Measurements from ENCODE around the gene NFATC2.

Gene NFATC2

DNA sequence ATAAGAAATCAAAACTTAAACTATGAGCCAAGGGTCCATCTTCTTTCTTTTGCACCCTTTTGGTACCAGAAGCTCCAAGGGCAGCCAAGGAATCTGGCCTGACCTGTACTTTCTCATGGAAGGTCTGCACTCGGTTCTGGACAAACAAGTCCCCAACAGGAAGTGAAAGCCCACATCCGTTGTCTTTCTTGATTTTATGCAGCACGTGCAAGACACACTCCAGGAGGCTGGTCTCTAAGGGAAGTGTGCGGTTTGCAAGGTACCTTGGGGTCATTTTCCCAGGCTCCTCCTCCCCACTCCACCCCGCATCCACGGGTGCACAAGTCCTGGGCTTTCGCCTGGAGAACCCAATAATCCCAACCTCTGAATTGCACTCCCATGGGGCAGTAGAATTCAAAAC, 101.9 kb downstream of the NFATC2 start:
- Histone ChIP-seq H3K27ac (ENCODE audit: insufficient read depth in 1 of 2, low read depth in 1 of 2, low read length in 2 of 2, poor library complexity in 1 of 2, severe bottlenecking in 2 of 2) (no peak overlapping the region), H3K27me3 (replicated peaks in 2 of 5; ENCODE audit: control insufficient read depth in 4 of 5, insufficient read depth in 5 of 5, low read length in 4 of 5) (no peaks in the 10 kb centered on the region), H3K4me1 (ENCODE audit: control extremely low read depth in 1 of 4, control insufficient read depth in 4 of 4, insufficient read depth in 4 of 4, low read length in 3 of 4) (peaks cover 0 to 12% (median 0%) of the 10 kb centered on the region in 4 experiments), H3K36me3 (ENCODE audit: control insufficient read depth in 4 of 4, insufficient read depth in 4 of 4, low read length in 3 of 4) (peaks cover 14 to 73% (median 40%) of the 10 kb centered on the region in 4 experiments), H3K4me3 (ENCODE audit: control insufficient read depth in 1 of 7, extremely low read depth in 1 of 7, insufficient read depth in 4 of 7, low read depth in 2 of 7, low read length in 6 of 7) (no peak overlapping the region), H3K9me3 (ENCODE audit: control extremely low read depth in 1 of 5, control insufficient read depth in 4 of 5, insufficient read depth in 2 of 5, low read depth in 1 of 5, low read length in 4 of 5) (no peaks in the 10 kb centered on the region)
- ChIA-PET CTCF (no interaction called here), POLR2A (no interaction called here)
- DNase-seq = no peak
- WGBS (ENCODE audit: insufficient coverage) = 85% methylated on average over 7 of the region's 7 CpGs

DNA sequence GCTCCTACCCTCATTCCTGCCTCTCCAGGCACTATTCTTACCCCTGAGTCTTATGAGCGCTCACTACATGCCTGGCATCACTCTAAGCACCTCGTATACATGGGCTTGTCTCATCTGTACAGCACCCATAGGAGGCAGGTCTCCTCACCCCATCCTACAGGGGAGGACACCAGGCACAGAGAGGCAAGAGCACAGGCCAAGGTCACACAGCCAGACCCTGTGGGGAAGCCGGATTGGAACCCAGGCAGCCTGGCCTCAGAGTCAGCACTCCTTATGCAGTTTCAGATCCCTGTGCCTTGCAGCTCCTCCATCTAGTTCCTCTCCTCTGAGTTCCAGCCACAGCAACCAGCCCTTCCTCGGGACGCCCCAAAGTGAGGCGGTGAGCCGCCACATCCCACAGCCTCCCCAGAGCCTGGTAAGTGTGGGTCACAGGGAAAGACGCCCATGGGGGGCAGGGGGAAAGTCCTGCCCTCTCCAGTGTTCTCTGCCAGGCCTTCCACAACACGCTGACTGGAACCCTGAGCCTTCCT, 103.3 kb downstream of the NFATC2 start:
- DNase-seq = no peak
- Histone ChIP-seq H3K36me3 (ENCODE audit: control insufficient read depth in 4 of 4, insufficient read depth in 4 of 4, low read length in 3 of 4) (peaks cover 25 to 76% (median 46%) of the 10 kb centered on the region in 4 experiments), H3K4me3 (ENCODE audit: control insufficient read depth in 1 of 7, extremely low read depth in 1 of 7, insufficient read depth in 4 of 7, low read depth in 2 of 7, low read length in 6 of 7) (no peak overlapping the region), H3K9me3 (ENCODE audit: control extremely low read depth in 1 of 5, control insufficient read depth in 4 of 5, insufficient read depth in 2 of 5, low read depth in 1 of 5, low read length in 4 of 5) (no peaks in the 10 kb centered on the region), H3K4me1 (ENCODE audit: control extremely low read depth in 1 of 4, control insufficient read depth in 4 of 4, insufficient read depth in 4 of 4, low read length in 3 of 4) (peaks cover 0 to 12% (median 0%) of the 10 kb centered on the region in 4 experiments), H3K27me3 (replicated peaks in 2 of 5; ENCODE audit: control insufficient read depth in 4 of 5, insufficient read depth in 5 of 5, low read length in 4 of 5) (no peaks in the 10 kb centered on the region), H3K27ac (ENCODE audit: insufficient read depth in 1 of 2, low read depth in 1 of 2, low read length in 2 of 2, poor library complexity in 1 of 2, severe bottlenecking in 2 of 2) (no peak overlapping the region)
- POLR2A ChIA-PET = no interaction called here
- CTCF ChIA-PET = no interaction called here
- WGBS (ENCODE audit: insufficient coverage) = 99% methylated on average over 9 of the region's 9 CpGs

DNA sequence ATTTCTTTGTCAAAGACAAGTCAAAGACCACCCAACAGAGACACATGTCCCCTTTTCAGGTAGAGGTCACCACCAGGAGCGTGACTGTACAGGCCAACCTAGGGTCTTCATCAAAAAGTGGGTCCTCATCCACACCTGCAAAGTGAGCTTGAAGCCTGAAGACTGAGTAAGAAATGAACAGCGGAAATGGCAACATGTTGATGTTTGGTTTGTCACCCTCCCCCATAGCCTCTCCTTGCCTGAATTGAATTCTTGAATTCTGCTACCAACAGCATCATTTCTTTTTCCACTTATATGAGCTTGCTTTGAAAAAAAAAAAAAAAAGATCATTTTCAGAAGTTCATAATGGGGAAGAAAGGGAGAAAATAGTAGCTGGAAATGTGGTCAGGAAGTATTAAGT, 104.4 kb downstream of the NFATC2 start:
- peaks cover 0 to 12% (median under 1%) of the 10 kb centered on the region in 4 experiments for H3K4me1 ChIP-seq (ENCODE audit: control extremely low read depth in 1 of 4, control insufficient read depth in 4 of 4, insufficient read depth in 4 of 4, low read length in 3 of 4)
- no peak overlapping the region for H3K4me3 ChIP-seq (ENCODE audit: control insufficient read depth in 1 of 7, extremely low read depth in 1 of 7, insufficient read depth in 4 of 7, low read depth in 2 of 7, low read length in 6 of 7)
- POLR2A ChIA-PET = no interaction called here
- no peak for DNase-seq
- WGBS (ENCODE audit: insufficient coverage) = no CpG with 5 or more reads among the region's 2 CpGs
- CTCF ChIA-PET = interaction anchor here (0.7 kb wide), 1 partner anchor 10 kb away, joined by 6 read pairs; no protein-coding TSS in a partner anchor
- no peaks in the 10 kb centered on the region for H3K9me3 ChIP-seq (ENCODE audit: control extremely low read depth in 1 of 5, control insufficient read depth in 4 of 5, insufficient read depth in 2 of 5, low read depth in 1 of 5, low read length in 4 of 5)
- no peak overlapping the region for H3K27ac ChIP-seq (ENCODE audit: insufficient read depth in 1 of 2, low read depth in 1 of 2, low read length in 2 of 2, poor library complexity in 1 of 2, severe bottlenecking in 2 of 2)
- H3K27me3 ChIP-seq (replicated peaks in 2 of 5; ENCODE audit: control insufficient read depth in 4 of 5, insufficient read depth in 5 of 5, low read length in 4 of 5) = no peaks in the 10 kb centered on the region
- H3K36me3 ChIP-seq (ENCODE audit: control insufficient read depth in 4 of 4, insufficient read depth in 4 of 4, low read length in 3 of 4) = peaks cover 24 to 79% (median 50%) of the 10 kb centered on the region in 4 experiments

DNA sequence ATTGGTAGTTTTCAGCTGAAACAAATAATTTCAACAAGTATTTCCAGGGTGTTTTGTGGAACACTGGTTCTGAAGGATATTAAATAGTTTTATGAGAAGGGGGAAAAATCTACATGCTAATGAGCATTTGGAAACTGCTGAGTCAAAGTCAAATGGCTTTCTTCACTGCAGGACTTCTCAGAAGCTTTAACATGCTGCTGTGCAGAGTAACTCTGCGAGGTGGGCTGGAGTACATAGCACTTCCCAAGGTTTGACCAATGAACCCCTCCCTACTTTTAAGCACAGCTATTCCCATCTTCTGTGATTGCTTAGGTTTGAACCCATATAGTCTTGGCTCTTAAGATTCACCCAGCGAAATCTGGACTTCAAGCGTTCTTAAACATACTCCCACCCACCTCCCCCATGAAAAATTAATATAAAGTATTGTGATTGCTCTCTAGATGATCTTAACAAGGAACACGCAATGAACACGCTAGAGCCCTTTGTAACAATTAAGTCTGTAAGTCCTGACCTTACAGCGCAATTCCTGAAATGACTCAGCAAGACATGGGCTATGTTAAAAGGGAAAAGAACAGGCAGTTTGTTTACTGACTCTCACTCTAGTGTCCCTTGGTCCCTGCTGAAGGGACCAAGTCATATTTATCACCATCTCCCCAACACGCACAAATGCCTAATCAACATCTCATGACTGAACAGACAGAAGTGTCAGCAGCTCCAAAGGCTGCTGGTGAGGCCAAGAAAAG, 105.2 kb downstream of the NFATC2 start:
- Histone ChIP-seq H3K36me3 (ENCODE audit: control insufficient read depth in 4 of 4, insufficient read depth in 4 of 4, low read length in 3 of 4) (peaks cover 26 to 81% (median 52%) of the 10 kb centered on the region in 4 experiments), H3K4me3 (ENCODE audit: control insufficient read depth in 1 of 7, extremely low read depth in 1 of 7, insufficient read depth in 4 of 7, low read depth in 2 of 7, low read length in 6 of 7) (no peak overlapping the region), H3K4me1 (ENCODE audit: control extremely low read depth in 1 of 4, control insufficient read depth in 4 of 4, insufficient read depth in 4 of 4, low read length in 3 of 4) (peaks cover 0 to 15% (median 5%) of the 10 kb centered on the region in 4 experiments), H3K27me3 (replicated peaks in 2 of 5; ENCODE audit: control insufficient read depth in 4 of 5, insufficient read depth in 5 of 5, low read length in 4 of 5) (no peaks in the 10 kb centered on the region), H3K9me3 (ENCODE audit: control extremely low read depth in 1 of 5, control insufficient read depth in 4 of 5, insufficient read depth in 2 of 5, low read depth in 1 of 5, low read length in 4 of 5) (no peaks in the 10 kb centered on the region), H3K27ac (ENCODE audit: insufficient read depth in 1 of 2, low read depth in 1 of 2, low read length in 2 of 2, poor library complexity in 1 of 2, severe bottlenecking in 2 of 2) (no peak overlapping the region)
- DNase-seq = no peak
- ChIA-PET CTCF (no interaction called here), POLR2A (no interaction called here)
- WGBS (ENCODE audit: insufficient coverage) = 100% methylated on average over 2 of the region's 7 CpGs

DNA sequence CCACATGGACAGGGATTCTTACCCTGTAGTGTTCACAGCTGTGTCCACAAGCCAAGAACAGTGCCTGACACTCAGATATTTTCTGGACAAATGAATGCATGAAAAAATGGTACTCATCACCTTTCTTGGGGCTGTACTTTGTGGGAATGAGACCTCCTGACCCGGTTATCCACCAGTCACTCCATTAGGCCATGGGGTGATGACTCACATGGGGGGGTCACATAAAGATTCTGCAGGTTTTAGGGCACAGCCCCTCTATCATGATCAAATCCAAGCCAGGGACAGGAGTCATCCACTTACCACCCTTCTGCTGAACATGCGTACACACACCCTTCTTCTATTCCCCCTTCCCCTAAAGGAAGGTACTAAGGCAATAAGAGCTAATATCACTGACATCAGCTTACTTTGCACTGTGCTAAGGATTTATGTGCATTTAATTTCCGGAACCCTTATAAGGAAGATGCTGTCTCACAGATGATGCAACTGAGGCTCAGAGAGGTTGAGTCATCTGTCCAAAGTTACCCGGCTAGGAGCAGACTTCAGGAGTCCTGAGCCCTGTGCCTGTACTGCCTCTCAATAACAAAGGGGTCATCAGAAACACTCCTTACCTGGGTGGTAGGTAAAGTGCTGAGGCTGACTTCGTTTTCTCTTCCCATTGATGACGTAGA, 107.8 kb downstream of the NFATC2 start:
- Histone ChIP-seq H3K36me3 (ENCODE audit: control insufficient read depth in 4 of 4, insufficient read depth in 4 of 4, low read length in 3 of 4) (peaks cover 26 to 86% (median 62%) of the 10 kb centered on the region in 4 experiments), H3K4me1 (ENCODE audit: control extremely low read depth in 1 of 4, control insufficient read depth in 4 of 4, insufficient read depth in 4 of 4, low read length in 3 of 4) (peaks cover 4 to 35% (median 20%) of the 10 kb centered on the region in 4 experiments), H3K27ac (ENCODE audit: insufficient read depth in 1 of 2, low read depth in 1 of 2, low read length in 2 of 2, poor library complexity in 1 of 2, severe bottlenecking in 2 of 2) (no peak overlapping the region), H3K4me3 (ENCODE audit: control insufficient read depth in 1 of 7, extremely low read depth in 1 of 7, insufficient read depth in 4 of 7, low read depth in 2 of 7, low read length in 6 of 7) (no peak overlapping the region), H3K9me3 (ENCODE audit: control extremely low read depth in 1 of 5, control insufficient read depth in 4 of 5, insufficient read depth in 2 of 5, low read depth in 1 of 5, low read length in 4 of 5) (no peaks in the 10 kb centered on the region), H3K27me3 (replicated peaks in 2 of 5; ENCODE audit: control insufficient read depth in 4 of 5, insufficient read depth in 5 of 5, low read length in 4 of 5) (no peaks in the 10 kb centered on the region)
- 98% methylated on average over 6 of the region's 6 CpGs for WGBS (ENCODE audit: insufficient coverage)
- POLR2A ChIA-PET = no interaction called here
- no peak for DNase-seq
- CTCF ChIA-PET = interaction anchor here (1.0 to 1.2 kb wide), 2 partner anchors 8 to 11 kb away, joined by 3 to 4 read pairs; no protein-coding TSS in a partner anchor

DNA sequence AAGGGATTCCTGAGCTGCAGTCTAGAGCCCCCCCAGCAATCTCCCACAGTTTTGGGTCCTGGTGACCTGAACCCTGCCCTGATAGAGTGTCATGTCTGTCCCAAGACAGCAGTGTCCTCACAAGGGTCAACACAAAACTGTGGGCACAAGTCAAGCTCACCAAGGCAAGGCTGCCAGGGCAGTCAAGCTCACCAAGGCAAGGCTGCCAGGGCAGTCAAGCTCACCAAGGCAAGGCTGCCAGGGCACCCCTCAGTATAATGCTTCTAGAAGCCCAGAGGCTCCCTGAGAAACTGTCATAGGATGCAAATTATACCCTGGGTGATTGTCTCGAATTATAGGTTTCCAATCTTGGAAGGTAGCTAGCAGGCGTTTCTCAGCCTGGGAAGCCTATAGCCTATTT, 108.5 kb downstream of the NFATC2 start:
- Histone ChIP-seq H3K9me3 (ENCODE audit: control extremely low read depth in 1 of 5, control insufficient read depth in 4 of 5, insufficient read depth in 2 of 5, low read depth in 1 of 5, low read length in 4 of 5) (no peaks in the 10 kb centered on the region), H3K36me3 (ENCODE audit: control insufficient read depth in 4 of 4, insufficient read depth in 4 of 4, low read length in 3 of 4) (peaks cover 26 to 86% (median 59%) of the 10 kb centered on the region in 4 experiments), H3K27ac (ENCODE audit: insufficient read depth in 1 of 2, low read depth in 1 of 2, low read length in 2 of 2, poor library complexity in 1 of 2, severe bottlenecking in 2 of 2) (no peak overlapping the region), H3K4me3 (ENCODE audit: control insufficient read depth in 1 of 7, extremely low read depth in 1 of 7, insufficient read depth in 4 of 7, low read depth in 2 of 7, low read length in 6 of 7) (no peak overlapping the region), H3K4me1 (ENCODE audit: control extremely low read depth in 1 of 4, control insufficient read depth in 4 of 4, insufficient read depth in 4 of 4, low read length in 3 of 4) (peaks cover 4 to 35% (median 20%) of the 10 kb centered on the region in 4 experiments), H3K27me3 (replicated peaks in 2 of 5; ENCODE audit: control insufficient read depth in 4 of 5, insufficient read depth in 5 of 5, low read length in 4 of 5) (no peaks in the 10 kb centered on the region)
- DNase-seq = no peak
- ChIA-PET CTCF (interaction anchor here (1.0 to 1.2 kb wide), 2 partner anchors 9 to 11 kb away, joined by 3 to 4 read pairs; no protein-coding TSS in a partner anchor), POLR2A (no interaction called here)
- WGBS (ENCODE audit: insufficient coverage) = 94% methylated on average over 2 of the region's 2 CpGs

DNA sequence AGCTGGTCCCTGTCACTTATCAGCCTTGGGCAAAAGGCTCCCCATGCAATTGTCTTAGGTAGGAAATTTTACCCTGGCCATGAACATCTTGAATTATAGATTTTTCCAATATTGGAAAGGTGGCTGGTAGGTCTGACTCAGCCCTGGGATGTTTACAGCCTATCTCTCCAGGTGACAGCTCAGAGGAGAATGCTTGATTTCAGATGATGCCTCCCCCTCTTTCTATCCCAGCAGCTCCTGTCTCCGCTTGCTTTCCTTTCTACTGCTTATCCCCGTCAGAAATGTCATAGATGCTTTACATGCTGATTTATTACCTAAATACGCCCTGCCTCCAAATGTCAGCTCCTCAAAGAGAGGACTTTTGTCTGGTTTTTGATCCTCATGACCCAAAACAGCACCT, 109.6 kb downstream of the NFATC2 start:
- H3K4me3 ChIP-seq (ENCODE audit: control insufficient read depth in 1 of 7, extremely low read depth in 1 of 7, insufficient read depth in 4 of 7, low read depth in 2 of 7, low read length in 6 of 7) = no peak overlapping the region
- no peaks in the 10 kb centered on the region for H3K27me3 ChIP-seq (replicated peaks in 2 of 5; ENCODE audit: control insufficient read depth in 4 of 5, insufficient read depth in 5 of 5, low read length in 4 of 5)
- no peak overlapping the region for H3K27ac ChIP-seq (ENCODE audit: insufficient read depth in 1 of 2, low read depth in 1 of 2, low read length in 2 of 2, poor library complexity in 1 of 2, severe bottlenecking in 2 of 2)
- no peaks in the 10 kb centered on the region for H3K9me3 ChIP-seq (ENCODE audit: control extremely low read depth in 1 of 5, control insufficient read depth in 4 of 5, insufficient read depth in 2 of 5, low read depth in 1 of 5, low read length in 4 of 5)
- ChIA-PET POLR2A (no interaction called here), CTCF (no interaction called here)
- 88% methylated on average over 2 of the region's 3 CpGs for WGBS (ENCODE audit: insufficient coverage)
- peaks cover 4 to 35% (median 20%) of the 10 kb centered on the region in 4 experiments for H3K4me1 ChIP-seq (ENCODE audit: control extremely low read depth in 1 of 4, control insufficient read depth in 4 of 4, insufficient read depth in 4 of 4, low read length in 3 of 4)
- DNase-seq = no peak
- peaks cover 20 to 85% (median 56%) of the 10 kb centered on the region in 4 experiments for H3K36me3 ChIP-seq (ENCODE audit: control insufficient read depth in 4 of 4, insufficient read depth in 4 of 4, low read length in 3 of 4)

All from common myeloid progenitor, CD34-positive (primary cell).